Measurements from ENCODE around the gene ST6GALNAC1. TPM values are rescaled to one million over a fixed set of nuclear protein-coding genes. Genes with fewer than 3 reads are reported as not detected.
"Not testable (repeated sequence)": the region's sequence is repeated elsewhere in the genome, so short reads cannot be mapped to it uniquely, and the experiment has no call there.

Gene ST6GALNAC1
- total and polyA plus RNA-seq, 4 donors = 0.16 to 2.1 (median 0.21) TPM; not detected in 1

DNA sequence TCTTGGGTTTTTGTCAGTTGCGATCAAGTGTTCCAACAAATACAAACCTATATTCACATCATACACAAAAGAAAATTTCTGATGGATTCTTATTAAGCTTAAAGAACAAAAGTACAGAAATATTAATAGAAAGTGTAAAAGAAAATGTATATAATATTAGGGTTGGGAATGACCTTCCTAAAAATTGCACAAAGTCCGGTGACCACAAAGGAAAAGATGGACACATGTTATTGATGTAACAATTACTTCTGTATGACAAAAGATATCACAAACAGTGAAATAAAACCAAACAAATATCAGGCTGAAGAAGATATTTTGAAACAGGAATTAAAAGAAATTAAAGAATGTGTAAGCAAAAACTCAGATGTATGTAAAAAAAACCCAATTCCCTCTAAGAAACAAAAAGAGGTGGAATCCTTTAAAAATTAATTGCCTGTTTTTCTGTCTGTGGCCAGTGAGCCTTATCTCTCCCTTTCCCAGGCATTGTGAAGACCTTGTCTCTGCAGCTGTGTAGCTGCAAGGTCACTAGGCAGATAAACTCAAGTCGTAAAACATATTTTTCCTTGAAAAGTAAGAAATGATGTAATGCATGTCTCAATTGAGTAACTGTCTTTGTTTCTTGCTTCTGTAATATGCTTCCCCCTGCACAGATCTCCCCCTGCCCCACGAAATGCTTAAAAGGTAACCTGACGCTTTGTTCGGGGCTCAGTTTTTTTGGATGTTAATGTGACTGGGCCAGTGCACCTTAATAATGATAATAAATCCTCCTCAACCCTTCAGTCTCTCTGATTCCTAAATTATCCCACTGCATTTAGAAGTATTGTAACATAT lies 2.8 kb downstream of the ST6GALNAC1 start:
- no peak for DNase-seq (ENCODE audit: low spot score)
- Histone ChIP-seq H3K36me3 (ENCODE audit: control insufficient read depth in 4 of 4, insufficient read depth in 3 of 4, low read depth in 1 of 4, low read length in 3 of 4) (no peaks in the 10 kb centered on the region), H3K27ac (ENCODE audit: low read depth in 1 of 2, low read length in 2 of 2) (no peak overlapping the region), H3K27me3 (ENCODE audit: control insufficient read depth in 4 of 4, insufficient read depth in 4 of 4, low read length in 3 of 4) (no peaks in the 10 kb centered on the region), H3K9ac (ENCODE audit: low read depth in 1 of 2, low read length in 2 of 2) (no peak overlapping the region), H3K4me3 (ENCODE audit: low read depth in 1 of 3, low read length in 3 of 3) (no peak overlapping the region), H3K9me3 (ENCODE audit: control insufficient read depth in 4 of 4, low read length in 3 of 4) (no peaks in the 10 kb centered on the region), H3K4me1 (ENCODE audit: control insufficient read depth in 4 of 4, insufficient read depth in 4 of 4, low read length in 3 of 4) (no peaks in the 10 kb centered on the region)
- TF ChIP-seq JUND (IDR thresholded peaks at IDR 0.05) = no peak
- no peak for TF ChIP-seq TAF1 (conservative IDR thresholded peaks at IDR 0.05)
- no peak for TF ChIP-seq HNF4G (IDR thresholded peaks at IDR 0.05)
- no peak for TF ChIP-seq RAD21 (IDR thresholded peaks at IDR 0.05)
- no peak for TF ChIP-seq EGR1 (IDR thresholded peaks at IDR 0.05; ENCODE audit: low read depth in 2 of 2)
- no peak for TF ChIP-seq RXRA (IDR thresholded peaks at IDR 0.05)
- no peak for TF ChIP-seq FOXA1 (IDR thresholded peaks at IDR 0.05)
- TF ChIP-seq, protein P1, sequence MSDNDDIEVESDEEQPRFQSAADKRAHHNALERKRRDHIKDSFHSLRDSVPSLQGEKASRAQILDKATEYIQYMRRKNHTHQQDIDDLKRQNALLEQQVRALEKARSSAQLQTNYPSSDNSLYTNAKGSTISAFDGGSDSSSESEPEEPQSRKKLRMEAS (IDR thresholded peaks at IDR 0.05) = no peak
- TF ChIP-seq, protein P2, sequence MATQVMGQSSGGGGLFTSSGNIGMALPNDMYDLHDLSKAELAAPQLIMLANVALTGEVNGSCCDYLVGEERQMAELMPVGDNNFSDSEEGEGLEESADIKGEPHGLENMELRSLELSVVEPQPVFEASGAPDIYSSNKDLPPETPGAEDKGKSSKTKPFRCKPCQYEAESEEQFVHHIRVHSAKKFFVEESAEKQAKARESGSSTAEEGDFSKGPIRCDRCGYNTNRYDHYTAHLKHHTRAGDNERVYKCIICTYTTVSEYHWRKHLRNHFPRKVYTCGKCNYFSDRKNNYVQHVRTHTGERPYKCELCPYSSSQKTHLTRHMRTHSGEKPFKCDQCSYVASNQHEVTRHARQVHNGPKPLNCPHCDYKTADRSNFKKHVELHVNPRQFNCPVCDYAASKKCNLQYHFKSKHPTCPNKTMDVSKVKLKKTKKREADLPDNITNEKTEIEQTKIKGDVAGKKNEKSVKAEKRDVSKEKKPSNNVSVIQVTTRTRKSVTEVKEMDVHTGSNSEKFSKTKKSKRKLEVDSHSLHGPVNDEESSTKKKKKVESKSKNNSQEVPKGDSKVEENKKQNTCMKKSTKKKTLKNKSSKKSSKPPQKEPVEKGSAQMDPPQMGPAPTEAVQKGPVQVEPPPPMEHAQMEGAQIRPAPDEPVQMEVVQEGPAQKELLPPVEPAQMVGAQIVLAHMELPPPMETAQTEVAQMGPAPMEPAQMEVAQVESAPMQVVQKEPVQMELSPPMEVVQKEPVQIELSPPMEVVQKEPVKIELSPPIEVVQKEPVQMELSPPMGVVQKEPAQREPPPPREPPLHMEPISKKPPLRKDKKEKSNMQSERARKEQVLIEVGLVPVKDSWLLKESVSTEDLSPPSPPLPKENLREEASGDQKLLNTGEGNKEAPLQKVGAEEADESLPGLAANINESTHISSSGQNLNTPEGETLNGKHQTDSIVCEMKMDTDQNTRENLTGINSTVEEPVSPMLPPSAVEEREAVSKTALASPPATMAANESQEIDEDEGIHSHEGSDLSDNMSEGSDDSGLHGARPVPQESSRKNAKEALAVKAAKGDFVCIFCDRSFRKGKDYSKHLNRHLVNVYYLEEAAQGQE (IDR thresholded peaks at IDR 0.05) = no peak
- TF ChIP-seq YY1 (IDR thresholded peaks at IDR 0.05) = no peak
- no peak for TF ChIP-seq FOXA2 (IDR thresholded peaks at IDR 0.05)
- TF ChIP-seq SP1 (IDR thresholded peaks at IDR 0.05) = no peak
- no peak for TF ChIP-seq NR2F2 (IDR thresholded peaks at IDR 0.05)
- TF ChIP-seq, protein P3, sequence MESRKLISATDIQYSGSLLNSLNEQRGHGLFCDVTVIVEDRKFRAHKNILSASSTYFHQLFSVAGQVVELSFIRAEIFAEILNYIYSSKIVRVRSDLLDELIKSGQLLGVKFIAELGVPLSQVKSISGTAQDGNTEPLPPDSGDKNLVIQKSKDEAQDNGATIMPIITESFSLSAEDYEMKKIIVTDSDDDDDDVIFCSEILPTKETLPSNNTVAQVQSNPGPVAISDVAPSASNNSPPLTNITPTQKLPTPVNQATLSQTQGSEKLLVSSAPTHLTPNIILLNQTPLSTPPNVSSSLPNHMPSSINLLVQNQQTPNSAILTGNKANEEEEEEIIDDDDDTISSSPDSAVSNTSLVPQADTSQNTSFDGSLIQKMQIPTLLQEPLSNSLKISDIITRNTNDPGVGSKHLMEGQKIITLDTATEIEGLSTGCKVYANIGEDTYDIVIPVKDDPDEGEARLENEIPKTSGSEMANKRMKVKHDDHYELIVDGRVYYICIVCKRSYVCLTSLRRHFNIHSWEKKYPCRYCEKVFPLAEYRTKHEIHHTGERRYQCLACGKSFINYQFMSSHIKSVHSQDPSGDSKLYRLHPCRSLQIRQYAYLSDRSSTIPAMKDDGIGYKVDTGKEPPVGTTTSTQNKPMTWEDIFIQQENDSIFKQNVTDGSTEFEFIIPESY (IDR thresholded peaks at IDR 0.05) = no peak
- 73% methylated on average over 6 of the region's 6 CpGs for WGBS

DNA sequence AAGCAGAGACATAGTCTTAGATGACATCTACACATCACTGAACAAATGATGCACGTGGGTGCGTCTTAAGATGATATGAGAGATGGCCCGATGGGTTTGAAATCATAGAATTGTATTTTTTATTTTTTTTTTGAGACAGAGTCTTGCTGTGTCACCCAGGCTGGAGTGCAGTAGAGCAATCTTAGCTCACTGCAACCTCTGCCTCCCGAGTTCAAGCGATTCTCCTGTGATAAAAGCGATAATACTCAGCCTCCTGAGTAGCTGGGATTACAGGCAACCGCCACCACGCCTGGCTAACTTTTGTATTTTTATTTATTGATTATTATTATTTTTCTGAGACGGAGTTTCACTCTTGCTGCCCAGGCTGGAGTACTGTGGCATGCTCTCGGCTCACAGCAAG lies 5.3 kb downstream of the ST6GALNAC1 start:
- H3K36me3 ChIP-seq (ENCODE audit: control insufficient read depth in 4 of 4, insufficient read depth in 3 of 4, low read depth in 1 of 4, low read length in 3 of 4) = no peaks in the 10 kb centered on the region
- H3K27ac ChIP-seq (ENCODE audit: low read depth in 1 of 2, low read length in 2 of 2) = no peak overlapping the region
- TF ChIP-seq HNF4G (IDR thresholded peaks at IDR 0.05) = no peak
- H3K9ac ChIP-seq (ENCODE audit: low read depth in 1 of 2, low read length in 2 of 2) = no peak overlapping the region
- no peaks in the 10 kb centered on the region for H3K27me3 ChIP-seq (ENCODE audit: control insufficient read depth in 4 of 4, insufficient read depth in 4 of 4, low read length in 3 of 4)
- H3K9me3 ChIP-seq (ENCODE audit: control insufficient read depth in 4 of 4, low read length in 3 of 4) = no peaks in the 10 kb centered on the region
- no peak for DNase-seq (ENCODE audit: low spot score)
- no peaks in the 10 kb centered on the region for H3K4me1 ChIP-seq (ENCODE audit: control insufficient read depth in 4 of 4, insufficient read depth in 4 of 4, low read length in 3 of 4)
- no peak overlapping the region for H3K4me3 ChIP-seq (ENCODE audit: low read depth in 1 of 3, low read length in 3 of 3)
- 94% methylated on average over 10 of the region's 10 CpGs for WGBS

DNA sequence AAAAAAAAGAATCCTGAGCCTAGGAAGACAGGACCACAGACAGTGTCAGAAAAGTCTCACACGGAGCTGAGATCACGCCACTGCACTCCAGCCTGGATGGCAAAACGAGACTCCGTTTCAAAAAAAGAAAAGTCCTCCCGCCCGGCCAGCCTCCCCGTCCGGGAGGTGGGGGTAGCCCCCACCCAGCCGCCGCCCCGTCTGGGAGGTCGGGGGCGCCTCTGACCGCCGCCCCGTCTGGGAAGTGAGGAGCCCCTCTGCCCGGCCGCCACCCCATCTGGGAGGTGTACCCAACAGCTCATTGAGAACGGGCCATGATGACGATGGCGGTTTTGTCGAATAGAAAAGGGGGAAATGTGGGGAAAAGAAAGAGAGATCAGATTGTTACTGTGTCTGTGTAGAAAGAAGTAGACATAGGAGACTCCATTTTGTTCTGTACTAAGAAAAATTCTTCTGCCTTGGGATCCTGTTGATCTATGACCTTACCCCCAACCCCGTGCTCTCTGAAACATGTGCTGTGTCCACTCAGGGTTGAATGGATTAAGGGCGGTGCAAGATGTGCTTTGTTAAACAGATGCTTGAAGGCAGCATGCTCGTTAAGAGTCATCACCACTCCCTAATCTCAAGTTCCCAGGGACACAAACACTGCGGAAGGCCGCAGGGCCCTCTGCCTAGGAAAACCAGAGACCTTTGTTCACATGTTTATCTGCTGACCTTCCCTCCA lies 6.9 kb downstream of the ST6GALNAC1 start:
- H3K27me3 ChIP-seq (ENCODE audit: control insufficient read depth in 4 of 4, insufficient read depth in 4 of 4, low read length in 3 of 4); H3K9me3 ChIP-seq (ENCODE audit: control insufficient read depth in 4 of 4, low read length in 3 of 4); H3K9ac ChIP-seq (ENCODE audit: low read depth in 1 of 2, low read length in 2 of 2); H3K4me1 ChIP-seq (ENCODE audit: control insufficient read depth in 4 of 4, insufficient read depth in 4 of 4, low read length in 3 of 4); H3K4me3 ChIP-seq (ENCODE audit: low read depth in 1 of 3, low read length in 3 of 3); H3K27ac ChIP-seq (ENCODE audit: low read depth in 1 of 2, low read length in 2 of 2); H3K36me3 ChIP-seq (ENCODE audit: control insufficient read depth in 4 of 4, insufficient read depth in 3 of 4, low read depth in 1 of 4, low read length in 3 of 4); DNase-seq (ENCODE audit: low spot score): not testable (repeated sequence)
- WGBS = 87% methylated on average over 22 of the region's 27 CpGs
